ENCODE measurements around the gene AGBL1. TPM values are rescaled to one million over a fixed set of nuclear protein-coding genes. Genes with fewer than 3 reads are reported as not detected.

Gene AGBL1
- total and polyA plus RNA-seq, 2 donors (not counting 3 experiments of a cell fraction or from before 2014, with no cell fraction given) = not detected

GRCh38 chr15:86558252-86558651 is 478.6 kb downstream of the AGBL1 start:
- H3K27me3 ChIP-seq (ENCODE audit: control insufficient read depth in 2 of 2, insufficient read depth in 2 of 2, low read length in 2 of 2) = no peaks in the 10 kb centered on the region
- no peak overlapping the region for H3K9ac ChIP-seq (replicated peaks; ENCODE audit: extremely low read depth, insufficient read depth, low read length)
- no peaks in the 10 kb centered on the region for H3K79me2 ChIP-seq (ENCODE audit: control insufficient read depth, insufficient read depth, low read length)
- H3K27ac ChIP-seq (ENCODE audit: insufficient read depth, low read depth, low read length) = no peak overlapping the region
- no peaks in the 10 kb centered on the region for H3K9me1 ChIP-seq (replicated peaks; ENCODE audit: control insufficient read depth, extremely low read depth, insufficient read depth, low read length)
- TF ChIP-seq MAX (IDR thresholded peaks at IDR 0.05; ENCODE audit: insufficient read depth, insufficient read length) (no peak), MYC (IDR thresholded peaks at IDR 0.05; ENCODE audit: low read depth, low read length) (no peak), POLR2A (IDR thresholded peaks at IDR 0.05; ENCODE audit: low read depth, low read length) (no peak), EZH2 (IDR thresholded peaks at IDR 0.05; ENCODE audit: borderline replicate concordance, low read depth, low read length, severe bottlenecking) (no peak), POLR2AphosphoS5 (IDR thresholded peaks at IDR 0.05; ENCODE audit: insufficient read depth, low read depth, low read length) (no peak), CTCF (IDR thresholded peaks at IDR 0.05; ENCODE audit: extremely low read depth in 1 of 2, insufficient read depth in 1 of 2, low read depth in 1 of 2, low read length in 2 of 2) (no peak), GATA2 (IDR thresholded peaks at IDR 0.05; ENCODE audit: insufficient read depth, insufficient read length, low read depth, low read length) (no peak), FOS (IDR thresholded peaks at IDR 0.05; ENCODE audit: borderline replicate concordance, insufficient read depth, low read length) (no peak), JUN (IDR thresholded peaks at IDR 0.05; ENCODE audit: borderline replicate concordance, insufficient read depth, insufficient read length, low read depth) (no peak)
- BruUV-seq (replicated peaks) = no TSS peak
- no peak for DNase-seq (ENCODE audit: low read depth, low spot score)
- POLR2A ChIA-PET = no interaction called here
- FAIRE-seq = no peak
- no peaks in the 10 kb centered on the region for H4K20me1 ChIP-seq (replicated peaks; ENCODE audit: control insufficient read depth, extremely low read depth, insufficient read depth, low read length)
- H2AFZ ChIP-seq (ENCODE audit: low read depth, low read length) = no peak overlapping the region
- H3K36me3 ChIP-seq (ENCODE audit: control insufficient read depth in 2 of 2, extremely low read depth in 1 of 2, insufficient read depth in 2 of 2, low read length in 2 of 2) = no peaks in the 10 kb centered on the region
- intact Hi-C loops (cut with micrococcal nuclease) = no loop called here
- no peak overlapping the region for H3K4me3 ChIP-seq (replicated peaks in 1 of 3; ENCODE audit: insufficient read depth in 1 of 3, low read depth in 1 of 3, low read length in 3 of 3)
- H3K4me1 ChIP-seq (ENCODE audit: control insufficient read depth, extremely low read depth, insufficient read depth, low read length) = no peaks in the 10 kb centered on the region
- no peak overlapping the region for H3K4me2 ChIP-seq (ENCODE audit: insufficient read depth, low read length)
- dilution Hi-C loops (cut with MboI; ENCODE audit: extremely low pct_ligation_motif_present, low sequenced_read_pairs) = no loop called here
- no peaks in the 10 kb centered on the region for H3K9me3 ChIP-seq (replicated peaks; ENCODE audit: control insufficient read depth, insufficient read depth, low read length)
- CTCF ChIA-PET = no interaction called here

All from endothelial cell of umbilical vein (primary cell).